ENCODE measurements around the gene COG5.
"Not testable (repeated sequence)": the region's sequence is repeated elsewhere in the genome, so short reads cannot be mapped to it uniquely, and the experiment has no call there.

COG5 gene

DNA sequence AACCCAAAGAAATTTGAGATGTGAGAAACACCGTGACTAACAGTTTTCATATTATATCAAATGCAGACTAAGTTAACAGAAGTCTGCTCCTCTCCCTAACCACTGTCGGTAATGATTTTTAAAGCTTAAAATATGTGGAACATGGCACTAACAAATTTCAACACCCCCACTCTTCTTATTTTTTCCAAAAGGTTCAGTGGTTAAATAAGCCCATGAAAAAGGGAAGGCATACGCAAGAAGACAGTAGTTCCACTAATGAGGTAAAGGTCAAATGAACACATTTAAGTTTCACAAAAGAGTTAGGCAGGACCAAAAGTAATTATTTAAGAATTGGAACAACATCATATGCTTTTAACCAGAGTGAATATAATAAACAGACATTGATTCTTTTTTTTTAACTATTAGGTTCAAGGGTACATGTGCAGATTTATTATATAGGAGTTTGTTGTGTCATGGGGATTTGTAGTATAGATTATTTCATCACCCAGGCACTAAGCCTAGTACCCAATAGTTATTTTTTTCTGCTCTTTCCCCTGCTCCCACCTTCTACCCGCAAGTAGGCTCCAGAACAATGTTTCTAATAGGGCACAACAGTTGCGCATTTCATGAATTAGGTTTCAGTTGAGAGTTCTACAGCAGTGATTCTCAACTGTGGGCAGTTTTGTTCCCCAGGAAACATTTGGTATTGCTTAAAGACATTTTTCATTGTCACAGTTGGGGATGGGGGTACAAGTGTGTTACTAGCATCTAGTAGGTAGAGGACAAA lies 315.0 kb downstream of the COG5 start:
- Histone ChIP-seq H3K9me3 (ENCODE audit: insufficient read depth, low read depth, low read length) (no peaks in the 10 kb centered on the region; the same call in 1 of the 2 replicates), H3K4me3 (ENCODE audit: low read length) (no peak overlapping the region), H3K36me3 (ENCODE audit: insufficient read depth, low read depth, low read length) (0 out of 2 replicates have a peak, but pooled peaks cover 4% of the 10 kb centered on the region), H3K27ac (ENCODE audit: low read length) (no peak overlapping the region), H3K27me3 (ENCODE audit: insufficient read depth, low read length) (no peaks in the 10 kb centered on the region), H3K4me1 (ENCODE audit: insufficient read depth, low read length) (no peaks in the 10 kb centered on the region), H3K9ac (ENCODE audit: low read depth, low read length) (no peak overlapping the region)

DNA sequence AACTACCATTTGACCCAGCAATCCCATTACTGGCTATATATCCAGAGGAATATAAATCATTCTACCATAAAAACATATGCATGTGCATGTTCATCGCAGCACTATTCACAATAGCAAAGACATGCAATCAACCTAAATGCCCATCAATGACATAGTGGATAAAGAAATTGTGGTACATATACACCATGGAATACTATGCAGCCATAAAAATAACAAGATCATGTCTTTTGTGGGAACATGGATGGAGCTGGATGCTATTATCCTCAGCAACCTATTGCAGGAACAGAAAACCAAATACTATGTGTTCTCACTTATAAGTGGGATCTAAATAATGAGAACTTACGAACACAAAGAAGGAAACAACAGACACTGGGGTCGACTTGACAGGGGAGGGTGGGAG lies 316.9 kb downstream of the COG5 start:
- not testable (repeated sequence) for H3K9ac ChIP-seq (ENCODE audit: low read depth, low read length); H3K36me3 ChIP-seq (ENCODE audit: insufficient read depth, low read depth, low read length); H3K9me3 ChIP-seq (ENCODE audit: insufficient read depth, low read depth, low read length); H3K4me1 ChIP-seq (ENCODE audit: insufficient read depth, low read length); H3K4me3 ChIP-seq (ENCODE audit: low read length); H3K27ac ChIP-seq (ENCODE audit: low read length); H3K27me3 ChIP-seq (ENCODE audit: insufficient read depth, low read length)

DNA sequence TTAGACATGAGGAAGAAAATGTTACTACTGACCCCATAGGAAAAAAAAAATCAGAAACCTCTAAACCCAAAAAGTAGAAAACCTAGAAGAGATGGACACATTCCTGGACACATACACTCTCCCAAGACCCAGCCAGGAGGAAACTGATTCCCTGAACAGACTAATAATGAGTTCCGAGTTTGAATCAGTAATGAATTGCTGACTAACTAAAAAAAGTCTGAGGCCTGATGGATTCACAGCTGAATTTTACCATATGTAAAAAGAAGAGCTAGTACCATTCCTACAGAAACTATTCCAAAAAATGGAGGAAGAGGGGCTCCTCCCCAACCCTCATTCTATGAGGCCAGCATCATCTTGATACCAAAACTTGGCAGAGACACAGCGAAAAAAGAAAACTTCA lies 319.1 kb downstream of the COG5 start:
- no peak overlapping the region for H3K4me3 ChIP-seq (ENCODE audit: low read length)
- 0 out of 2 replicates have a peak, but pooled peaks cover 4% of the 10 kb centered on the region for H3K36me3 ChIP-seq (ENCODE audit: insufficient read depth, low read depth, low read length)
- no peak overlapping the region for H3K9ac ChIP-seq (ENCODE audit: low read depth, low read length)
- no peaks in the 10 kb centered on the region; the same call in 1 of the 2 replicates for H3K9me3 ChIP-seq (ENCODE audit: insufficient read depth, low read depth, low read length)
- no peaks in the 10 kb centered on the region for H3K27me3 ChIP-seq (ENCODE audit: insufficient read depth, low read length)
- peaks cover 3% of the 10 kb centered on the region; the same call in 1 of the 2 replicates for H3K4me1 ChIP-seq (ENCODE audit: insufficient read depth, low read length)
- no peak overlapping the region for H3K27ac ChIP-seq (ENCODE audit: low read length)

DNA sequence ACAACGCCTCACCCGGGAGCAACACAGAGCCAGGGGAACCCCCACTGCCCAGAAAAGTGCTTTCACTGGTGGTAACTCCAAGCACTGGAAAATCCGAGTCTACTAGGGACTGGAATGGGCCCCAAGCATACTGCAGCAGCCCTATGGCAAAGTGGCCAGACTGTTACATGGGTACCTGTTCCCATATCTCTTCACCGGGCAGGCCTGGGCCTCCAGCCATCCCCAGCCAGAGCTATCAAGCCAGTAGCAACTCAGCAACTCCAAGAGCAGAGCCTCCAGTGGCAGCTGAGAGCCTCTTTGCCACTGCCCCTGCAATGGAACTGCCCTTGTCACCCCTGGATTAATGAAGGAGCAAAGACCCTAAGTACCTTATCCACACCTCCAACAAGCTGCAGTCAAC lies 321.5 kb downstream of the COG5 start:
- Histone ChIP-seq H3K27me3 (ENCODE audit: insufficient read depth, low read length) (no peaks in the 10 kb centered on the region), H3K9ac (ENCODE audit: low read depth, low read length) (no peak overlapping the region), H3K9me3 (ENCODE audit: insufficient read depth, low read depth, low read length) (no peaks in the 10 kb centered on the region; the same call in 1 of the 2 replicates), H3K36me3 (ENCODE audit: insufficient read depth, low read depth, low read length) (0 out of 2 replicates have a peak, but pooled peaks cover 4% of the 10 kb centered on the region), H3K27ac (ENCODE audit: low read length) (no peak overlapping the region), H3K4me1 (ENCODE audit: insufficient read depth, low read length) (peaks cover 3% of the 10 kb centered on the region; the same call in 1 of the 2 replicates), H3K4me3 (ENCODE audit: low read length) (no peak overlapping the region)

DNA sequence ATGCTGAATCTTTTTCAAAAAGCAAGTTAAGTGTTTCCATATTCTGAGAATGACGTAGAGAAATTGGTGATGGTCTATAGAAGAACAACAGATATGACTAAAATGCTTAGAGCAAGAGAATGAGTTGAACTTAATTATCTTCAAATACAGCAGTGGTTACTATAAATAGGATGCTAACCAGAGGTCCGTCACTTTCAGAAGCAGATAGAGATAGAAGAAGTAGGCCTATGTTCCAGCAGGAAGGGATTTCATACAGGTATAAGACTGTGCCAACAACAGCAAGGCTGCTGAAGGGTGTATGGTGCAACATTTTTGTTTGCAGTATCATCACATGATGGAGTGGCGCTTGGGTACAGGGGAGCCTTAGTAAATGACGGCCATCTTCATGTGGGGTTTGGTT lies 326.3 kb downstream of the COG5 start:
- Histone ChIP-seq H3K27ac (ENCODE audit: low read length) (no peak overlapping the region), H3K9me3 (ENCODE audit: insufficient read depth, low read depth, low read length) (no peaks in the 10 kb centered on the region), H3K9ac (ENCODE audit: low read depth, low read length) (no peak overlapping the region), H3K36me3 (ENCODE audit: insufficient read depth, low read depth, low read length) (no peaks in the 10 kb centered on the region), H3K4me1 (ENCODE audit: insufficient read depth, low read length) (peaks cover 22% of the 10 kb centered on the region), H3K4me3 (ENCODE audit: low read length) (no peak overlapping the region), H3K27me3 (ENCODE audit: insufficient read depth, low read length) (no peaks in the 10 kb centered on the region)

DNA sequence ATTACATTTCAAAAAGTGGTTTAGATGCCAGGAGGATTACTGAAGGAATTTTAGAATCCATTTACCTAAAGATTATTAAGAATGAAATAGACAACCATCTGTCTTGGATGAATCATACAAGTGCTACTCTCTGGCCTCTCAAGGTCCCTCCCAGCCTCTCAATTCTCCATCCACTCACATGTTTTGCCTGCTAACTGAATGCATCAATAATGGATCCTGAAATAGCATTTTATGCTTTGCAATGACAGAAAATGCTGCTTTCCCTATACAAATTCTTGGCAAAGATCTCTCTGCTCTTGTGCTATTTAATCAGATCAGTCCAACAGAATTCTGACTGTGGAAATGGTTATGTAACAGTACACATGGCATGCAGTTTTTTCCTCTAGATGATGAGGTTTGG lies 326.9 kb downstream of the COG5 start:
- no peak overlapping the region for H3K27ac ChIP-seq (ENCODE audit: low read length)
- peaks cover 22% of the 10 kb centered on the region for H3K4me1 ChIP-seq (ENCODE audit: insufficient read depth, low read length)
- H3K9ac ChIP-seq (ENCODE audit: low read depth, low read length): no peak overlapping the region
- H3K9me3 ChIP-seq (ENCODE audit: insufficient read depth, low read depth, low read length): no peaks in the 10 kb centered on the region
- H3K36me3 ChIP-seq (ENCODE audit: insufficient read depth, low read depth, low read length): no peaks in the 10 kb centered on the region
- H3K27me3 ChIP-seq (ENCODE audit: insufficient read depth, low read length): no peaks in the 10 kb centered on the region
- no peak overlapping the region for H3K4me3 ChIP-seq (ENCODE audit: low read length)

DNA sequence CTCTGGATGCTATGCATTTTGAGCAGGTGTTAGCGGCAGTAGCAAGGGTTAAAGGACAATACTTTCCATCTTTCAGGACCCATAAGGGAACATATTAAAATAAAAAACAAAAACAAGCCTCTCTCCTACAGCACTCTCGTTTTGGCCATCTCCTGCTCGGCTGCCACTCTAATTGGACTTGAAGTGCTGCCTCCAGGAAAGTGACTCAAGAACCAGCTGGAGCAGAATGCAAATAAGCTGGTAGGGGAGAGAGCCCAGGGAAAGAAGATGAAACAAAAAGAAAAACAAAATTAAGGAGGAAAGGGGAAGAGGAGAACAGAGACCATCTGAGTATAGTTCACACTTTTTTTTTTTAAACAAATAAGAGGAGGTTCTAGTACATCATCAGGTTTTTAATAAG lies 329.3 kb downstream of the COG5 start:
- Histone ChIP-seq H3K4me3 (ENCODE audit: low read length) (no peak overlapping the region), H3K27me3 (ENCODE audit: insufficient read depth, low read length) (no peaks in the 10 kb centered on the region), H3K4me1 (ENCODE audit: insufficient read depth, low read length) (peaks cover 19% of the 10 kb centered on the region), H3K9me3 (ENCODE audit: insufficient read depth, low read depth, low read length) (no peaks in the 10 kb centered on the region), H3K9ac (ENCODE audit: low read depth, low read length) (no peak overlapping the region), H3K36me3 (ENCODE audit: insufficient read depth, low read depth, low read length) (no peaks in the 10 kb centered on the region; the same call in 1 of the 2 replicates), H3K27ac (ENCODE audit: low read length) (no peak overlapping the region)

DNA sequence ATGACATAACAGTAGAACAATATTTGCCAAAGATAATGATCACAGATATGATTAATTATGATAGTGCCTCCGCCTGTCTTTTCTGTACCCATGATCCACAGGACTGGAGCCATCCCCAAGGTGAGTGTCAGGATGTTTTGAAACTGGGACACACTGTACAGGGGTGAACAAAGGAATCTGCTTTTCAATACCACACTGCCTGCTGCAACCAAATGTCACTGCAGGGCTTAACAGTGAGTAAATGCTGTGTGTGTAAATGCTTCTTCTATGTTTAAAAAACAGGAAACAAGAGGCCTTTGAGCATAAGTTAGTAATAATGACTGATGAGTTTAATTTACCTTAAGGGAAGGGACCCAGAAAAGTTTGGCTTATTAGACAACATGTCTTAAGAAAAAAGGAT lies 329.7 kb downstream of the COG5 start:
- Histone ChIP-seq H3K36me3 (ENCODE audit: insufficient read depth, low read depth, low read length) (no peaks in the 10 kb centered on the region; the same call in 1 of the 2 replicates), H3K9me3 (ENCODE audit: insufficient read depth, low read depth, low read length) (no peaks in the 10 kb centered on the region), H3K4me3 (ENCODE audit: low read length) (no peak overlapping the region), H3K4me1 (ENCODE audit: insufficient read depth, low read length) (peaks cover 19% of the 10 kb centered on the region), H3K9ac (ENCODE audit: low read depth, low read length) (no peak overlapping the region), H3K27ac (ENCODE audit: low read length) (no peak overlapping the region), H3K27me3 (ENCODE audit: insufficient read depth, low read length) (no peaks in the 10 kb centered on the region)

DNA sequence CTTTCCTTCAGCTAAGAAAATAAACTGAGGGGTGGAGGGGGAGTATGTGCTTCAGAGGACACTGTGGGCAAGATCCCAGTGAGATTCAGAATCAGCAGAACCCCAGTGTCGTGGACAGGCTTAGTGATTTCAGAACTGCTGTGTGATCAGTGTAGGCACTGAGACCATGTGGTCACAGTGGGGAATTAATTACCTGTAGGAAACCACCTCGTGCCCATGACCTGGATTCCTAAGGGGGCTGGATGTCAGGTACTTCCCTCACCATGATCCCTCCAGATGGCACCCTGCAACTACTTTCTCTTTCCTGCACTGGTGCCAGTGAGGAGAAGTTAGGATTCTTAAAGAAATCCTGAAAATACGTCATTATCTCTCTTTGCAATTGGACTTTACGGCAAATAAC lies 330.5 kb downstream of the COG5 start:
- H3K4me1 ChIP-seq (ENCODE audit: insufficient read depth, low read length): peaks cover 19% of the 10 kb centered on the region
- H3K36me3 ChIP-seq (ENCODE audit: insufficient read depth, low read depth, low read length): no peaks in the 10 kb centered on the region; the same call in 1 of the 2 replicates
- no peak overlapping the region for H3K4me3 ChIP-seq (ENCODE audit: low read length)
- H3K27ac ChIP-seq (ENCODE audit: low read length): no peak overlapping the region
- H3K9me3 ChIP-seq (ENCODE audit: insufficient read depth, low read depth, low read length): no peaks in the 10 kb centered on the region
- H3K27me3 ChIP-seq (ENCODE audit: insufficient read depth, low read length): no peaks in the 10 kb centered on the region
- no peak overlapping the region for H3K9ac ChIP-seq (ENCODE audit: low read depth, low read length)

DNA sequence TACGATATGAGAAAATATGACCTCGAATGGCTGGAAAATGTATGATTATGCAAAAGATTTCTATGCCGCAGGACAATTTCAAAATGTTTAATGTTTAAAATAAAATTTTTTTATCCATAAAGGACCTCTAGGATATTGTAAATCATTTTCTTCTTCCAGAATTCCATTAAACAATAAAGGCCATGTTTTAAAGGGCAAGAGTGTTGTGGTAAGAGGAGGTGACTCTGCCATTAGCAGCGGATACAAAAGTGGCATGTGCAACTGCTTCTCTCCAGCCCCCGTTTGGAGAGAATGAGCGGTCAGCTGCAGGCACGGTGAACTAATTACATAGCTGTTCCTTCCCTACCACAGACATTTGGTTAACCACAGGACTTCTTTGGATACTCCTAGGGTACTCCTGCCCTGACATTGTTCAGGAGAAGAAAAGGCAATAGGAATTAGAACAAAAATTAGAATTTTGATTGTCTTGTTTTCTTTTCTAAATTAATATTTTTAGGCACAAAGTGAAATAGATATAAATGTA lies 331.1 kb downstream of the COG5 start:
- no peaks in the 10 kb centered on the region; the same call in 1 of the 2 replicates for H3K36me3 ChIP-seq (ENCODE audit: insufficient read depth, low read depth, low read length)
- peaks cover 19% of the 10 kb centered on the region for H3K4me1 ChIP-seq (ENCODE audit: insufficient read depth, low read length)
- H3K4me3 ChIP-seq (ENCODE audit: low read length): no peak overlapping the region
- no peak overlapping the region for H3K9ac ChIP-seq (ENCODE audit: low read depth, low read length)
- no peaks in the 10 kb centered on the region for H3K9me3 ChIP-seq (ENCODE audit: insufficient read depth, low read depth, low read length)
- H3K27ac ChIP-seq (ENCODE audit: low read length): no peak overlapping the region
- H3K27me3 ChIP-seq (ENCODE audit: insufficient read depth, low read length): no peaks in the 10 kb centered on the region

DNA sequence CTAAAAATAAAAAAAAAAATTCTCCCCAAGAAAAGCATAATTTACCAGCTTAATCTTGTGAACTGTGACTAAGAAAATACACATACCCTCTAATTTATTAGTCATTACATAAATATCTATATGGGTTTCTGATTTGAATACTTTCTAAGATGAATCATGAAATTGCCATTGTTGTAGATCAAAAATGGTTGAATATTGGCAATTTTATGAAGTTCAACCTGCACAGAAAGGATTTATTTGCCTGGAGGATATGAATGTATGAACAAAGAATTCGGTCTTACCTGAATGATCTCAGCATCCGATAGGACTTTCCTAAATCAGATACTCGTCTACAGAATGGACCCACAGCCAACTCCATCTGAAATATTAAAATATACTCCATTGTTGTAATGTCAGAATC lies 333.4 kb downstream of the COG5 start:
- no peak overlapping the region for H3K9ac ChIP-seq (ENCODE audit: low read depth, low read length)
- H3K4me3 ChIP-seq (ENCODE audit: low read length): no peak overlapping the region
- H3K27me3 ChIP-seq (ENCODE audit: insufficient read depth, low read length): no peaks in the 10 kb centered on the region
- no peaks in the 10 kb centered on the region for H3K9me3 ChIP-seq (ENCODE audit: insufficient read depth, low read depth, low read length)
- peaks cover 19% of the 10 kb centered on the region for H3K4me1 ChIP-seq (ENCODE audit: insufficient read depth, low read length)
- H3K27ac ChIP-seq (ENCODE audit: low read length): no peak overlapping the region
- H3K36me3 ChIP-seq (ENCODE audit: insufficient read depth, low read depth, low read length): no peaks in the 10 kb centered on the region; the same call in 1 of the 2 replicates

DNA sequence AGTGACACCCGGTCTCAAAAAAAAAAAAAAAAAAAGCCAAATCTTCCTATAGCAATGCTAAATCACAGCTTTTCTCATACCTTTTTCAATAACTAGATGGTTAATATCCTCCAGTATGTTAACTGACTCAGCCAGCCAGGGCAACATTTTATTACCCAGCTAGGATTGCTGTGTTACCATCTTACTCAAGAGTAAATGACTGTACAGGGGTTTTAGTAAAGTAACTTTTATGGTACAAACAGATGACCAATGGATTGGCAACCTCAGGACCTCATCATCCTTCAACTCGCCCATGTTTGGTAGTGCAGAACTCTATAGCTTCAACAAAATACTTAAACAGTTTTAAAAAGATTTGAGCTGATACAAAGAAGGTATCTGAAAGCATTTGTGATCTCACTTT lies 335.4 kb downstream of the COG5 start:
- Histone ChIP-seq H3K9ac (ENCODE audit: low read depth, low read length) (no peak overlapping the region), H3K36me3 (ENCODE audit: insufficient read depth, low read depth, low read length) (no peaks in the 10 kb centered on the region; the same call in 1 of the 2 replicates), H3K4me1 (ENCODE audit: insufficient read depth, low read length) (peaks cover 7% of the 10 kb centered on the region; the same call in 1 of the 2 replicates), H3K9me3 (ENCODE audit: insufficient read depth, low read depth, low read length) (no peaks in the 10 kb centered on the region), H3K27ac (ENCODE audit: low read length) (no peak overlapping the region), H3K27me3 (ENCODE audit: insufficient read depth, low read length) (no peaks in the 10 kb centered on the region), H3K4me3 (ENCODE audit: low read length) (no peak overlapping the region)

Data from iPS-20b (cell line).